LoVo (cell line): ENCODE data around the gene FKBP3.
"Not testable (repeated sequence)": the region's sequence is repeated elsewhere in the genome, so short reads cannot be mapped to it uniquely, and the experiment has no call there.

Experiments
- DNase-seq: peaks from one replicate; pipeline ENCODE4 v3.0.0-alpha.2; 2016; ENCODE audit warnings: low spot score

FKBP3 gene

DNA sequence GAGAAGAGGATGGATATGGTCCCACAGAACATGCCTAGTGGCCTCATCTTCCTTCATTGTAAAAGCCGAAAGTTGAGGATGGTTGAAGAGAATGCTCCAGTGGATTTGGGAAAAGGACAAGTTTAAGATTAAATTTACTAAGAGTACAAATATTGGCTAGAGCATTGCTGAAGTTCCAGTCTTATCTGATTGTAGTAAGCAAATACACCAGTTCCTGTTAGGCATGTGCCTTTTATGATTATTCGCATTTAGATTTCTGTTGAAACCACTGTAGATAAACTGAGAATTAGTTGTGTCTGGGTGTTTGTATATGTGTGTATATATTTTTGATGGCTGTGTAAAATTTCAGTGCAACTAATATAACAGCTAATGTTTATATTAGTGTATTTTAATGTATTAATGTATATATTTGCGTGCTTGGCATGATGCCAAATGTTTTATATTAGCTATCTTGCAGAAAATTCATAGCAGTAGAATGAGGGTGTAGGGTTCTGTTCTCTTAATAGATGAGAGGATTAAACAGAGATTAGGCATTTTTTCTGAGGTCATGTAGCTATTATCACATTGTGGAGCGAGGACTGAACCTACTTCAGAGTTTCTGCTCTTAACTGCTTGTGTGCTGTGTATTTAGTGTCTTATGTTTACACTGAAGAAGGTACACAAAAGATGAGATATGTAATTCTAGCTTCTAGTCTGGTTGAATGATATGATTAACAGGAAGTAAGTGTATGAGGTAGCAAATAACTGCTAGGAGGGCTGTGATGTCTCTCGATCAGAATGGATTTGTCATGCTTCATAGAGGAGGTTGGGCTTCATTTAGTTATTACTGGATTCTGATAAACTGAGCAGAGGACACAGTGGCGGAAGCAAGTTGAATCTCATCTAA lies 21.1 kb downstream of the FKBP3 start:
- no peak for DNase-seq

DNA sequence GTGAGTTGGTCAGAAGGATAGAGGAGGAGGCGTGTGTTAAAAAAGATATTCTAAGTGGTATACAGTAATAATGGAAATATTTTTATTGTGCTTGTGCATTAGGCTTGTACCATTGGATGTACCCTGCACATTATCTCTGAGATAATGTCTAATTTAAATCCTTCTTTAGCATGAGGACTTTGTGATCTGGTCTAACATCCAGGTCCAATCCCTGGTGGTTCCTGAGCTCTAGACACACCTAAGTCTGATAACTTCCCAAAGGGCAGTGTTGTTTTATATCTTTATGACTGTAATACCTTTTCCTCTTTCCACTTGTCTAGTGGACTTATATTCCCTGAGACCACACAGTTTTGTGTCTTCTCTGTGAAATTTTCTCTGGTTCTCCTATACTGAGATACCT lies 29.7 kb downstream of the FKBP3 start:
- no peak for DNase-seq

DNA sequence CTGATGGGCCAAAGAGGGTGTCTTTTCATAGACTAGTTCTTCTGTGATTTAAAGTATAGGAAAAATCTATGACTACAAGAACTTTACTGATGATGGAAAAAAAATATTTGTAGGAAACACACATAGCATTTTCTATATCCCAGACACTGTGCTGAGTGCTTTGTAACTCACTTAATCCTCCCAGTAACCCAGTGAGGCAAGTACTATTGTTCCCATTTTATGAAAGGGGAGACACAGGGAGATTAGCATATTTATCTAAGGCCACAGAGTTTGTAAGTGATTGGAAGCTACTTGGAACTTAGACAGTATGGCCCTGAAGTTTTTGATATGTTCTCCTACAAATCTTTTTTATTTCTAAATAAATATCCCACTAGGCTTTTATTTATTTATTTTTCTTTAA lies 30.5 kb downstream of the FKBP3 start:
- no peak for DNase-seq

DNA sequence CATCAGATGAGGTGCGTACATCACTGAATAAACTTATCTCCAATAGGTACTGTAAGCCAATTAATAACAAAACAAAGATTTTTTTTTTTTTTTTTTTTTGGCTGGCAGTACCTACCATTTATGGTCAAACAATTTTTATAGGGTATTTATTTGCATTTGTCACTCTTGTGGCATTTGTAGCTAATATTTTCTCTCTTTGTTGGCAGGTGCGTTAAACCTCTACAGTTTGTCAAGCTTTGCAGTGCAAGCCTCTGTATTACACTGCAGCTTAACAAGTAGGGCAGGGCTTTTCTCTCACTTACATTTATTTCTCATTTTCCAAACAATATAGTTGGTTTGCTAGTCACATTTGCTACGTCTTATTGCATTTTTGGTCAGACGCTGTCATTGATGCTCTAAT lies 38.1 kb downstream of the FKBP3 start:
- DNase-seq = no peak

DNA sequence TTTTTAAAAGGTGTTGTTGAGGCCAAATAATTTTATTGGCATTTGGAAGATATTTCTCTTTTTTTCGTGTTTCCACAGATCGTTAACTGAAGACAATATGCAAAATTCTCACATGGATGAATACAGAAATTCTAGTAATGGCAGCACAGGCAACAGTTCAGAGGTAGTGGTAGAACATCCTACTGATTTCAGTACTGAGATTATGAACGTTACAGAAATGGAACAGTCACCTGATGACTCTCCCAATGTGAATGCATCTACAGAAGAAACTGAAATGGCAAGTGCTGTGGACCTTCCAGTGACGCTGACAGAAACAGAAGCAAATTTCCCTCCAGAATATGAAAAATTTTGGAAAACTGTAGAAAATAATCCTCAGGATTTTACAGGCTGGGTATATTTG lies 39.1 kb downstream of the FKBP3 start:
- DNase-seq = no peak

DNA sequence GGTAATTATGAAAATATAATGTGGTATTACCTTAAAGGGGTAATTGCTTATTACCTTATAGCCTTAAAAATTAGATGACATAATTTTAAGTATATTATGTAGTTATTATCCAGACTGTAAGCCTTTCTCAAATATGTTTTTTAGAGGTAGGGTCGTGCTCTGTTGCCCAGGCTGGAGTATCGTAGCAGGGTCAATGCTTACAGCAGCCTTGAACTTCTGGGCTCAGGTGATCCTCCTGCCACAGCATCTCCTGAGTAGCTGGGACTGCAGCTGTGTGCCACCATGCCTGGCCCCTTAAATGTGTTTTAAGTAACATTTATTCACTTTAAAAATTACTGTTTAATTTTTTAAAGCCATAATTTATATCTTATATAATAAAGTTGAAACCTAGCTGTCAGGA lies 40.0 kb downstream of the FKBP3 start:
- DNase-seq = no peak

DNA sequence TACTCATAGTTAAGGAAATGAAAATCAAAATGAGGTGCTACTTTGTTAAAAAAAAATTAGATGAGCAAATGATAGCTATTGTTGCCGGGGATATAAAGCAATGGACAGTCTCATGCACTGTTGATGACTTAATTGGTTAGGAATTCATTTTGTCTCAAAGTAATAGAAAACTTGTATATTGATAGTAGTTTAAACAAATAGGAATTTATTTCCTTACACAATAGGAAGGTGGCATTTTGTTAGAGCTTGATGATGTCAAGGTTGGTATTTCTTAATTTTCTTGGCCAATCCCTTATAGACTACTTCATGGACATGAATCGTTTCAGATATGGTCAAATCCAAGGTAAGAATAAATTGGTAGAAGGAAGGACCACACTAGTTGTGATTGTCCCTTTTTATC lies 42.6 kb downstream of the FKBP3 start:
- no peak for DNase-seq

DNA sequence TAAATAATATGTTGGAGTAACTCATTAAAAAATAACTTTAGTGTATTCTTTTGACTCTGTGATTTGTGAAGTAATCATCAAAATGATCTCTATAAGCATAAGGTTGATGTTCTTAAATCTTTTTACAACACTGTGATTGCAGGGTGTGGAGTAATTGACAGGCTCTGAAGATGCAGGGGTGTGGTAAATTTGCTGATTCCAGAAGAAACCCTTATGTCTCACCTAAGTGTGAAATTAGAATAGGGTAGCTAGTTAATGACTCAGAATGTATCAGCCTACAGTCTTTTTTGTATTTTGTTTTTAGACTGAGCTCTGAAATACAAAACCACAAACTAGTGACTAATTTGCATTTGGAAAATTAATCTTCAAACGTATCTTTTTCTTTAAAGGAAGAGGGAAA lies 44.5 kb downstream of the FKBP3 start:
- no peak for DNase-seq

DNA sequence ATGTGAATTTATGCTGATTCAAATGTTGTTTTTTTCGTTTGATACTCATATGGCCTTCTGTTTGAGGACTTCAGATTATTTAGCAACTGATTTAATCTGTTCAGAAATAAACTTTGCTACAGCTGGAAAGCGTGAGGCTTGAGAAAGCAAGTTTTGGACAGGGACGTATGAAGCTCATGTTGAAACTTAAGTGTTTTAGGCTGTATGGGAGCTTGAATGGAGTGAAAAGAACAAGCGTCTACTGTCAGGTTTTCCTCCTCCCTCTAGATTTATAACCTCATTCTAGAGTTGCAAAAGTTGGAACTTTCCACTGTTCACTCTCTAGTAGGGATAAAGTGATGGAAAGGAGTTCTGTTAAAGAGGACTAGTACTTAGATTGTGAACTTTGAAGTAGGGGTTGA lies 49.3 kb downstream of the FKBP3 start:
- no peak for DNase-seq

DNA sequence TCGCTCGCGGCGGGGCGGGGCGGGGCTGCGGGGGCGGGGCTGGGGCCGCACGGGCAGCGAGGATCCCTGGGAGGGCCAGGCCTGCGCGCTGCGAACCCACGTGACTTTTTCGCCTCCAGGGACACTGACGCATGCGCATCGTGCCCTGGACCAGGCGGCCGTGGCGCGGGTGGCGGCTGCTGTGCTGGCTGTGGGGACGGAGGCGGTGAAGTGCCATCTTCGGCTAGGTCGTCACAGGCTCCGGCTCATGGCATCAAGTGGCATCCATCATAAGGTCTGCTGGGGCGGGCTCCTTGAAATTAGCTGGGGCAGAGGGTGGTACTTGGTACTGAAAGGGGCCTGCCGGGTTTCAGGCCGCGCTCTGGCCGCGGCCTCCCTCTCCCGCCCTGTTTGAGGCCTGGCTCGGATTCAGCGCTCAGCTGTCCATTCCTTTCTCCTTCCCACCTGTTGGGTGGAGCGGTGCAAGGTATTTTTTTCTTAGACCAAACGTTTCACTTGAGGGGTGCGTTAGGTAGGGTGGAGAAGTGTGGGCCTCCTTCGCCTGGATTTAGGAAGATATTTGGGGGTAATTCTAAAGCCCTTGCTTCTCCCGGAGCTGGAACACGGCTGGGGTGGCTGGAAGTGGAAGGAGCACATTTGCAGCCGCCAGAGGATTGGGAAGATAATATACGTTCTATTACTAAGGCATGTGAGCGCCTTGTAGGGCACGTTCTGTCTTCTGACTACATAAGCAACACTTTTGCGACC lies 50.1 kb downstream of the FKBP3 start, which contains the start of gene PRPF39:
PRPF39 (plus strand) TSS at position 141 of the 747 bp plus-strand sequence. CDS start 11,124 bp downstream, outside the sequence.
- DNase-seq = peak; percentile 95

DNA sequence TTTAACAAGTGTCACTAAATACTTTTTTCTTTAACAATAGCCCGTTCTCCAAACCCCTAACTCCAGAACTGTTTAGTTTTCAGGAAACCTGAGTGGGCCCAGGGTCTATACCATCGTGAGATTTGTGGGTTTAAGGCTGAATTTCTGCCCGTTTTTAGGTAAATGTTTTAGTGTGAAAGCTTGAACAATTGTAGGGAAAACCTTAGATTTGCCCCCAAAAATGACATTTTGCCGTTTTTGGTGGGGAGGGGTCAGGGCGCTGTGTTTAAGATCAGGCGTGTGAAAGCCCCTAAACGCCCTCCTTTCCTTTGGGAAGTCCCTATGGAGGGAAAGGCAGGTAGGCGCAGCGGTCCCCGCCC lies 50.7 kb downstream of the FKBP3 start:
- DNase-seq = no peak

DNA sequence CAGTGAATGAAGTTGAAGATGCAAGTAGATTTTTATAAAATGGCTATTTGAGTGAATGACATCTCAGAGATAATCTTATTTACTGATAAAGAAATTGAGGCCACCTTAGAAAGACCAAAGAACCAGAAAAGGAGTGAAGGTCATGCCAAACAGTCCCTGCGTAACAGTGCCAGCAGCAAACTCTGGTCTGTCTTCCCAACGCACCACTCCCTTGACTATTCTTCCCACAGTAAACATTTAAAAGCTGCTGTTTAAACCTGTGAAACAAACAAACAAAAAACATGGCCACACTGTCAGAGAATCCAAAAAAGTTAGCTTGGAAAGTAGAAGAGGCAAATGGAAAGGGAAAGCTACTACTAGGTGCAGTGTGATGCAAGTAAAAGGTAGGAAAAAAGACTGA lies 51.9 kb downstream of the FKBP3 start:
- DNase-seq = no peak

DNA sequence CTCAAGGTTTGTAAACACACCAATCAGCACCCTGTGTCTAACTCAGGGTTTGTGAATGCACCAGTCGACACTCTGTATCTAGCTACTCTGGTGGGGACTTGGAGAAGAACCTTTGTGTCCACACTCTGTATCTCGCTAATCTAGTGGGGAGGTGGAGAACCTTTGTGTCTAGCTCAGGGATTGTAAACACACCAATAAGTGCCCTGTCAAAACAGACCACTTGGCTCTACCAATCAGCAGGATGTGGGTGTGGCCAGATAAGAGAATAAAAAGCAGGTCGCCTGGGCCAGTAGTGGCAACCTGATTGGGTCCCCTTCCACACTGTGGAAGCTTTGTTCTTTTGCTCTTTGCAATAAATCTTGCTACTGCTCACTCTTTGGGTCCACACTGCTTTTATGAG lies 53.2 kb downstream of the FKBP3 start:
- DNase-seq = not testable (repeated sequence)

DNA sequence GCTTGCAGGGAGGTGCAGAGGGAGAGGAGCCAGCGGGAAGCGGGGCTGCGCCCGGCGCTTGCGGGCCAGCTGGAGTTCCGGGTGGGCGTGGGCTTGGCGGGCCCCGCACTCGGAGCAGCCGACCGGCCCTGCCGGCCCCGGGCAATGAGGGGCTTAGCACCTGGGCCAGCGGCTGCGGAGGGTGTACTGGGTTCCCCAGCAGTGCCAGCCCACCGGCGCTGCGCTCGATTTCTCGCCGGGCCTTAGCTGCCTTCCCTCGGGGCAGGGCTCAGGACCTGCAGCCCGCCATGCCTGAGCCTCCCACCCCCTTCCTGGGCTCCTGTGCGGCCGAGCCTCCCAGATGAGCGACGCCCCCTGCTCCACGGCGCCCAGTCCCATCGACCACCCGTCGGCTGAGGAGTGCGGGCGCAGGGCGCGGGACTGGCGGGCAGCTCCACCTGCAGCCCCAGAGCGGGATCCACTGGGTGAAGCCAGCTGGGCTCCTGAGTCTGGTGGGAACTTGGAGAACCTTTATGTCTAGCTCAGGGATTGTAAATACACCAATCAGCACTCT lies 53.8 kb downstream of the FKBP3 start:
- DNase-seq = not testable (repeated sequence)

DNA sequence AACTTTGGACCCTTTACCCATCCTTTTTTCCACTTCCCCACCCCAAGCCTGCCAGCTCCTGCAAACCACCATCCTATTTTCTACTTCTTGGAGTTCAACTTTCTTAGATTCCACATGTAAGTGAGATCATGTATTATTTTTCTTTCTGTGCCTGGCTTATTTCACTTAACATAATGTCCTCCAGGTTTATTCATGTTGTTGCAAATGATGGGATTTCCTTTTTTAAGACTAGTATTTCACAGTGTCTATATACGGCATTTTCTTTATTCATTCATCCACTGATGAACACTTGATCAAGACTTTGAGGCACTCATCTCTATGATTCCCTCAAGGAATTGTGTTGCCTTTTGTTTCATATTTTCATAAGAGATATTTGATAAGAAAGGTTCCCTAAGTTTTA lies 56.0 kb downstream of the FKBP3 start:
- no peak for DNase-seq

DNA sequence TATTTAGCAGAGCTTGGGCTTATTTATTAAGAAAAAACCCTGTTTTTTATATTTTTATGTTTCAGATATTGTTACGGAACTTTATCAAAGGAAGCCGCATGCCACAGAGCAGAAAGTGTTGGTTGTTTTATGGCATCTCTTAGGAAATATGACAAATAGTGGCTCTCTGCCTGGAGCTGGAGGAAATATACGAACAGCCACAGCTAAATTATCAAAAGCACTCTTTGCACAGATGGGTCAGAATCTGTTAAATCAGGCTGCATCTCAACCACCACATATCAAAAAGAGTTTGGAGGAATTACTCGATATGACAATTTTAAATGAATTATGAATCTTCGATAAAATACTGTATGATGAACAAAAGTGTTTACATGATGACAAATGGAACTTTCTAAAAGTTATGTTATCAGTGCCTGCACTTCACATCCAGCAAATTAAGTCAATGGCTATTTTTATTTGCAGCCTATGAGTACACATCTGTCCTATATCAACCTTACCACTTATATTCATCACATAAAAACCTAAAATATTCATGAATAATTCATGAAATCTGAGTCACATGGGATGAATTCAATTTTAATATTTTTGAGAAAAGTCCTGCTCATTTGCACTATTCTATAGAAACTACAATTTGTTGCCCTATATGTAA lies 60.9 kb downstream of the FKBP3 start:
- no peak for DNase-seq

DNA sequence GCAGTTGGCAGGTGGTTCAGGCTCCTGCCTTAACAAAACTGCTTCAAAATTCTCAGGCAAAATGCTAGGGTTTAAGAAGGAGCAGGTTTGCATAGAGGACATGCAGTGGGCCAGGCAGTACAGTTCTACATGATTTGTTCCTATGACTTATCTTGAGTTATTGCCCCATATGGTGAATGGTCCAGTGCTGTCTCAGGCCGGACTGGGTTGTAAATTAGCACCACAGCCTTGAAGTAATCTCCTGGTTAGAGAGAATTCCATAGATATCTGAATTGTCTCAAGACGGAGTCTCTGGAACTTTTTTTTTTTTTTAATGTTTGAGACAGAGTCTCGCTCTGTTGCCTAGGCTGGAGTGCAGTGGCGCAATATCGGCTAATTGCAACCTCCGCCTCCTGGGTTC lies 62.2 kb downstream of the FKBP3 start:
- DNase-seq = no peak

DNA sequence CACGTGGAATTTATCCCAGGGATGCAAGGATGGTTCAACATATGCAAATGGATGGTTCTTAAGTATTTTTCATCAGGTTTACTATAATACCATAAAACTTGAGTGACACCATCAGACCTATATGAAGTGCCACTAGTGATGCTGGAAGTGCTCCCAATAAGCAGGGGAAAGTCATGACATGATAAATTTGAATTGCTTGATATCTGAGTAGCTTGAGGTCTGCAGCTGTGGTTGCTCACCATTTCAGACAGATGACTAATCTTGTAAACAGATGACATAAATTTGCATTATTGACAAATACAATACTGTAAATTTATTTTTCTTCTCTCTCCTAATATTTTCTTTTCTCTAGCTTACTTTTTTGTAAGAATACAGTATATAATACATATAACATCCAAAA lies 64.1 kb downstream of the FKBP3 start:
- no peak for DNase-seq

DNA sequence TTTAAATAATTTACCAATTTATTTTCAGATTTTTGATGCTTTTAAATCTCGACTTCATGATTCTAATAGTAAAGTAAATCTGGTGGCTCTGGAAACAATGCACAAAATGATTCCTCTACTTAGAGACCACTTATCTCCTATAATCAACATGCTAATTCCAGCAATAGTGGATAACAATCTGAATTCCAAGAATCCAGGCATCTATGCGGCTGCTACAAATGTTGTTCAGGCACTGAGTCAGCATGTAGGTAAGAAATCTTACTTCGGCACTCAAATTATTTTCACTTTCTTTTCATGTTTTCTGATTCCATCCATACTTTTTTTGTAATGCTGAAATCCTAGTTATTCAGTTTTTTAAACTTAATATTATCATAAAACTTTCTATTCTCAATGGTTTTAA lies 65.9 kb downstream of the FKBP3 start:
- no peak for DNase-seq

DNA sequence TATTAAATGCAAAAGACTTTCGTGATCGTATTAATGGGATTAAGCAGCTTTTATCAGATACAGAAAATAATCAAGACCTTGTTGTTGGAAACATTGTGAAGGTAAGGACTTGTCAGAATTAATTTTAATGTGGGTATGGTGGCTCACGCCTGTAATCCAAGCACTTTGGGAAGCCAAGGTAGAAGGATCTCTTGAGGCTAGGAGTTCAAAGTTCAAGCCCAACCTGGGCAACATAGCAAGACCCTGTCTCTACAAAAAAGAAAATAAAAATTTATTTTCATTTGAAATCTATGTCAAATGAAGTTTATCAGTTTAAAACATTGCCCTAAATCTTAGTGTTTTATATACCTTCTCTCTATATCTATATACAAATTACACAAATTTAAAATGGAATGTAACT lies 67.6 kb downstream of the FKBP3 start:
- no peak for DNase-seq

DNA sequence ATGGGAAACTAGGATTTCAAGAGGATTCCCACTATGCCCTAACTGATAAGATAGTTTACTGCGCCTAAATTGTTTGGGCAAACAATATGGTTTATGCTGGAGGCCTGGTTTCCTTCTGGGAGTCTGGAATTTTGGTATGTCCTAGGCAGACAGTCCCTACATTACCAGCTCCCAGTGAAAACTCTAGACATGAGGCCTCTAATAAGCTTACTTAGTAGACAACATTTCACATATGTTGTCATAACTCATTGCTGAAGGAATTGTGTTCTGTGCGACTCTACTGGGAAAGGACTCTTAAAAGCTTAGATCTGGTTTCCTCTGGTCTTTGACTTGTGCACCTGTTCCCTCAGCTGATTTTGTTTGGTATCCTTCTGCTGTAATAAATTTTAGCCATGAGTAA lies 68.3 kb downstream of the FKBP3 start:
- DNase-seq = no peak
